SIG-M5 (cell line): Measurements from ENCODE around the gene SLC22A6.

Experiments used
- DNase-seq: peaks from one replicate; lab custom pipeline; 2025; lab: John Stamatoyannopoulos, UW

The SLC22A6 gene

DNA sequence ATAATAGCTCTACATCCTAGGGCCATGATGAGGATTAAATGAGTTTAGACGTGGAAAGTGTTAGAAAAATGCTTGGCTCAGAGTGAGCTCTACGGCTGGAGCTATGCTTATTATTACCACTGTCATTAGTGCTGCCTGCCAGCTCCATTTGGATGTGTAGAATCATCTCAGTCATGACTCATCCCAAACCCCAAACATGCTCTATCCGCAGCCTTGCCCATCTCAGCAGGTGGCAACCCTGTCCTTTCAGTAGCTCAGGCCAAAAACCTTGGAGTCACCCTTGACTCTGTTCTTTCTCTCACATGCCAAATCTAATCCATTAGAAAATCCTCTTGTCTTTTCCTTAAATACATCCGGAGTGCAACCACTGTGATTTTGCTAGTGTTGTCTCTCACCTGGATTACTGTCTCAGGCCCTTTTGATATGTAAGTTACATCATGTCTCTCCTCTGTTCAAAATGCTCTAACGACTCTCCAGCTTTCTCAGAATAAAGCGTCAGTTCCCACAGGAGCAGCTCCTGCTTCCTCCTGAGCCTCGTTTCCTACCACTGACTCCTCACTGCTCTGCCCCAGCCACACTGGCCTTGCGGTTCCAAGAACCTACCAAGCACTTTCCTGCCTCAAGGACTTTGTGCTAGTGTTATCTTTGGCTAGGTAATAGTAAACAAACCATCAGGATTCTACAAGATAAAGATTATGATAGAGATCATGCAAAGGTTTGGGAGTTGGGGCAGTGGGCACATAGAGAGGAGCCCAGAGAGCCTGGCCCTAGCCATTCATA is 53.1 kb downstream of the SLC22A6 start:
- DNase-seq = no peak

GRCh38 chr11:62930666-62931065 is 54.1 kb downstream of the SLC22A6 start:
- DNase-seq = no peak

GRCh38 chr11:62930157-62930556 is 54.6 kb downstream of the SLC22A6 start:
- no peak for DNase-seq

DNA sequence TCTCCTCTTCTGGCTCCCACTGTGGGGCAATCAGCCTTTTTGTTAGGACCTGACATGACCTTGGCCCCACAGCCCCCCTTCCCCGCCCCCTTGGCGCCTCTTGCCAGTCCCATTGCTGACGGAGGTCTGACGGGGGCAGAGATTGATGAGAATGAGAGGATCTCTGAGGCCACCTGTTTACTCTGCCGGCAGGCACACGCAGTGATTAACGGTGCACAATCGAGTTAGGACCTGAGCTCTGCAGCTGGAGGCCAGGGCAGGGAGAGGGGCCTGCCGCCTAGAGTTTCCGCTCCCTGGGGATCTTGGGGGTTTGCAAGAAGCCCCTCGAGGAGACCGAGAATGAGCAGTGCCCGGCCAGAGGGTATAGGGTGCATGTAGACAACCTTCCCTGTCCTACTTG is 56.8 kb downstream of the SLC22A6 start:
- no peak for DNase-seq

DNA sequence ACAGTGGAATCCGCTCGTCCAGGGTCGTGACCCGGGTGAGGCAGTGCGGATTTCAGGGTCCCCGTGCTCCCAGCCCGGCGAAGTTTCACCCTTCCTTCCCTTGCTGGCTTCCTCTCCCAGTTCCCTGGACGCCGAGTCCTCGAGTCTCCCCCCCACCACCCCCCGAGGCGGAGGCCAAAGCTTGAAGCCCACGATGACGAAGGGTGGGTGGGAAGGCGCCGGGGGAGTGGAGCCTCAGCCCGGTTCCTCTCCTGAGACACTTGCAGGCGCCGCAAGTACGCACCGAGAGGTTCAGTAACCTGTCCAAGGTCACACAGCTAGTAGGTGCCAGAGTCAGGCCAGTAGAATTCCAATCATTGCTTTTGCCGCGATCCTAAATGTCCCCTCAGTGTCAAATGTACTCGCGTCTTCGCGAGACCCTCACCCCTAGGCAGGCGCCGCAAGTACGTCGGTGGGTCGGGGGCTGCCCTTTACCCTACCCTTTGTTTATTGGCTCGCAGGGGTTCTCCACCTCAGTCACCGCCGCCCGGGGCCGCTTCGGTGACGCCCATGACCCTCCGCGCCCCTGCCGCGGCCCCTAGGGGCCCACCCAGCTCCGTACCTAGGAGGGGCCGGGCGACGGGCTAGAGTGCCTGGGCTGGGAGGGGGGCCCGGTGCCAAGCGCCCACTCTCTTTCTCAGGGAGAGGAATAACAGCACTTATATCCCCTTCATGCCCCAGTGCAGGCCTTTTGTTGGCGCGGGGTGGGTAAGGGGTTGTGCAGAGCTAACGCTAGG is 57.9 kb downstream of the SLC22A6 start:
- DNase-seq = no peak
